8988T (cell line): ENCODE results near the gene UBTD2.
"Not testable (repeated sequence)": the region's sequence is repeated elsewhere in the genome, so short reads cannot be mapped to it uniquely, and the experiment has no call there.

Source experiments
- DNase-seq: peaks from one replicate; pipeline ENCODE4 v3.0.0; 2011

Gene UBTD2, protein sequence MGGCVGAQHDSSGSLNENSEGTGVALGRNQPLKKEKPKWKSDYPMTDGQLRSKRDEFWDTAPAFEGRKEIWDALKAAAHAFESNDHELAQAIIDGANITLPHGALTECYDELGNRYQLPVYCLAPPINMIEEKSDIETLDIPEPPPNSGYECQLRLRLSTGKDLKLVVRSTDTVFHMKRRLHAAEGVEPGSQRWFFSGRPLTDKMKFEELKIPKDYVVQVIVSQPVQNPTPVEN

GRCh38 chr5:172283020-172283861, at the start of gene UBTD2:
TSS of gene UBTD2 (minus strand) at chr5:172283764. CDS start at chr5:172283665, 99 bp downstream.
- peak; percentile 92 for DNase-seq

DNA sequence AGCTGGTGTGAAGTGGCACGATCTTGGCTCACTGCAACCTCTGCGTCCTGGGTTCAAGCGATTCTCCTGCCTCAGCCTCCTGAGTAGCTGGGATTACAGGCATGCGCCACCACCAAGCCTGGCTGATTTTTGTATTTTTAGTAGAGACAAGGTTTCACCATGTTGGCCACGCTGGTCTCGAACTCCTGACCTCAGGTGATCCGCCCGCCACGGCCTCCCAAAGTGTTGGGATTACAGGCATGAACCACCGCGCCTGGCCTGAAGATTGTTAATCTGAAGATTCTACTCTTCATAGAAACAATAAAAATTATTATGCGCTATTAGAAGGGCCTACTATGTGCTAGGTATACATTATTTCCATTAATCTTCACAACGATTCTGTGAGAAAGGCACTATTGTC, 43.3 kb upstream of the UBTD2 start:
- not testable (repeated sequence) for DNase-seq

DNA sequence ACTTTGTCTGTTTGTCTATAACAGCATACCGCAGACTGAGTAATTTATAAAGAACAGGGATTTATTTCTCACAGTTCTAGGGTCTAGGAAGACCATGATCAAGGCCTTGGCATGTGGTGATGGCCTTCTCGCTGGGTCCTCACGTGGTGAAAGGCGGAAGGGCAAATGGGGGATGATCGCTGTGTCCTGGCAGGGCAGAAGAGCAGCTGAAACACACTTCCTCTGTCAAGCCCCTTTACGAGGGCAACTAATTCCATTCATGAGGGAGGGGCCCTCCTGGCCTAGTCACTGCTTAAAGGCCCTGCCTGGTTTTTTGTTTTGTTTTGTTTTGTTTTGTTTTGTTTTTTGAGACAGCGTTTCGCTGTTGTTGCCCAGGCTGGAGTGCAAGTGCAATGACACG, 41.9 kb upstream of the UBTD2 start:
- no peak for DNase-seq

- no peak for DNase-seq
These were observed 38.7 kb upstream of the UBTD2 start for GRCh38 chr5:172322028-172322965.

DNA sequence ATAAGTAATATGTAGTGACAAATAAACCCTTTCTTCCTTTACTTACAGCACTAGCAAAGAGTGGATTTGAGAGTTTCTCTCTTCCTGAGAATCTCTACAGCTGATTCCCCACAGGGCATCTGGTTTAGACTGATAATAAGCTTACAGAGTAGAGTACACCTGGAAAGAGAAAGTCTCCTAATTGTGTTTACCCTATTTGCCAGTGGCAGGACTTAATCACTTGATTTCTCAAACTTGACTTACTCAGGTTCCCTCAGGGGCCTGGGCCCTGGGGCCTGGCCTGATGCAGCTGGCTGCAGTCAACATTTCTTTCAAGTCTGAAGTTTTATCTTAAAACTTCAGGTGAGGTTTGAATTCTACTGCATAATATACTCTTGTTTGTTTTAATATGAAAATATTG, 38.0 kb upstream of the UBTD2 start:
- no peak for DNase-seq

GRCh38 chr5:172319708-172320441, 36.3 kb upstream of the UBTD2 start:
- DNase-seq, result no peak

GRCh38 chr5:172315587-172316493, 32.3 kb upstream of the UBTD2 start:
- no peak for DNase-seq

GRCh38 chr5:172313915-172314314, 30.4 kb upstream of the UBTD2 start:
- DNase-seq, result no peak

- no peak for DNase-seq
These were observed 28.7 kb upstream of the UBTD2 start for GRCh38 chr5:172312286-172312685.

- DNase-seq, result no peak
These were observed 28.0 kb upstream of the UBTD2 start for GRCh38 chr5:172311605-172312004.

- DNase-seq, result no peak
These were observed 27.5 kb upstream of the UBTD2 start for GRCh38 chr5:172311026-172311425.

GRCh38 chr5:172305380-172305779, 21.8 kb upstream of the UBTD2 start:
- no peak for DNase-seq

GRCh38 chr5:172303572-172304335, 20.2 kb upstream of the UBTD2 start:
- DNase-seq, result no peak

DNA sequence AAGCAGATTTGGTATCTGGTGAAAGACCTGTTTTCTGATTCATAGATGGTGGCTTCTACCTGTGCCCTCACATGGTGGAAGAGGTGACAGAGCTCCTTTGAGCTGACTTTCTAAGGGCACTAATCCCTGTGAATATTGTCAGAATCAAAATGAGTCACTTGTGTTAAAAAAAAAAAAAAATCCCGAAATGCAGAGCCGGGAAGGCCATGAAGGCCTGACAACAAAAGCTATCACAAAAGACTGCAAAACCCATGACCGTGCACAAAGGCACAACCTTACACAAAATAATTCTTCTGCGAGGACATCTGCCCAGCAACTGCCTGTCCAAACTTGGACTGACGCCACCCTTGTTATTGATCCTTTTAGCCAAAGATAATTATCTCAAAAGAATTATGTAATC, 19.6 kb upstream of the UBTD2 start:
- no peak for DNase-seq

GRCh38 chr5:172302047-172302710, 18.6 kb upstream of the UBTD2 start:
- DNase-seq, result no peak

DNA sequence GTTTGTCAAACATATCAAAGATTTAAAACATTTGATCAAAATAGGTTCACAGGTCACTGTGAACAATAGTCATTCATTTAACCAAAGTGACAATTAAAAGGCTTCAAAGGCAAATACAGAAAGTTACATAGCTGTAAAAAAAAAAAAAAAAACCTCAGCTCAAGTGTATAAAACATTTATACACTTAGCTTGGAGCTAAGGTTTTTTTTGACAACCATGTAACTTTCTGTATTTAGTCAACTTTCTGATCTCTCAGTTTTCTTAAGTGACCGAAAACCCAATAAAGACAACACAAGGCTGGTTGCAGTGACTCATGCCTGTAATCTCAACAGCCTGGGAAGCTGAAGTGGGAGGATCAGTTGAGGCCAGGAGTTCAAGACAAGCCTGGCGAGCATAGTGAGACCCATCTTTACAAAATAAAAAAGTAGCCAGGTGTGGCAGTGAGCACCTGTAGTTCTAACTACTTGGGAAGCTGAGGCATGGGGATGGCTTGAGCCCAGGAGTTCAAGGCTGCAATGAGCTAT, 16.4 kb upstream of the UBTD2 start:
- DNase-seq, result no peak

- no peak for DNase-seq
These were observed 11.3 kb upstream of the UBTD2 start for GRCh38 chr5:172294831-172295230.

GRCh38 chr5:172293745-172294342, 10.3 kb upstream of the UBTD2 start:
- DNase-seq, result no peak

DNA sequence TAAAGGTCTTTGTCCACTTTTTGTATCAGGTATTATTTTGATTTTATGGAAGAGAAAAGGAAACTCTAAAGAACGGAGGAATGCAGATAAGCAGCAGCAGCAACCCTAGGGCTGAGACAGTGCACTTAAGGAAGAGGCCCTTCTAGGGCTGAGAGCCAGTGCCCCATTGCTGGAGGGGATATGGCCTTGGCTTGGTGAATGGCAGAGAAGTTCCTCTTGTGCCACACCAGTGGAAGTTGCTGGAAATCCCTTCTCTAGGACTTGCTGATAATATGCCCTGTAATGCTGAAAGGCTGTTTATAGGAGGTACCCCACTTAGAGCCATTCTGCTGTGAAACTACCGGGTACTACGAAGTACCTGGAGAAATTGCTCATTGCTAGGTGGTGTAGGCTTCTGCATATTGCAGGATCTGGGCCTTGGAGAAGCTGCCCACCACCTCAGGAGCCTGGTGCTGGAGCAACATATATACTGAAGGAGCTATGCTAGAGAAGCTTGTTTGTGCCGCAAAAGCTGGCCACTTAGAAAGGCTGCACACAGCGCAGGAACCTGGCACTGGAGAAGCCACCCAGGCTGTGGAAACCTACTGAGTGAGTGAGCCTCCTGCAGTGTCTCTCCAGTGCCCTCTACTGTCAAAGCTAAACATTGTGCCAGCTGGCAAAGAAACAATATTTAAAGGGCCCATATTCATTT, 9.6 kb upstream of the UBTD2 start:
- DNase-seq, result peak; percentile 60
